WTC11 (cell line): ENCODE data around the gene RCAN2. TPM values are rescaled to one million over a fixed set of nuclear protein-coding genes. Genes with fewer than 3 reads are reported as not detected.
"Not testable (repeated sequence)": the region's sequence is repeated elsewhere in the genome, so short reads cannot be mapped to it uniquely, and the experiment has no call there.

Experiments
- ATAC-seq: fragments of 200-7000 bp; cut with Tn5 transposase; 2 replicates; pipeline ENCODE4 v1.10.0; 2021; ENCODE audit warnings: mild to moderate bottlenecking, moderate library complexity
- CTCF ChIA-PET: fragments of 300-600 bp; sonication (Branson Sonifier 250); formaldehyde crosslinking; loops from one replicate; lab custom pipeline; 2021; ENCODE audit warnings: antibody characterized with exemption; lab: Charles Lee
- POLR2A ChIA-PET: fragments of 350-600 bp; sonication (Branson Sonifier 250); formaldehyde crosslinking; loops from one replicate; lab custom pipeline; 2021; ENCODE audit warnings: antibody characterized with exemption; lab: Charles Lee
- DNase-seq: peaks from one replicate; pipeline ENCODE4 v3.0.0; 2021; ENCODE audit warnings: low spot score
- H3K27ac Mint-ChIP-seq: 2 replicates; pipeline ENCODE4 v1.8.0; 2021; ENCODE audit warnings: mixed read lengths
- H3K27me3 Mint-ChIP-seq: 2 replicates; pipeline ENCODE4 v1.8.0; 2021; ENCODE audit warnings: low read depth, mild to moderate bottlenecking, moderate library complexity, mixed read lengths
- H3K36me3 Mint-ChIP-seq: 2 replicates; pipeline ENCODE4 v1.8.0; 2021; ENCODE audit warnings: mixed read lengths
- H3K4me1 Mint-ChIP-seq: 2 replicates; pipeline ENCODE4 v1.8.0; 2022; ENCODE audit warnings: mixed read lengths
- H3K4me3 Mint-ChIP-seq: 2 replicates; pipeline ENCODE4 v1.8.0; 2021; ENCODE audit warnings: mild to moderate bottlenecking, moderate library complexity, mixed read lengths
- H3K9me3 Mint-ChIP-seq: 2 replicates; pipeline ENCODE4 v1.8.0; 2021; ENCODE audit warnings: mixed read lengths
- E2F5 ChIP-seq: sonication (generic); formaldehyde crosslinking; IDR thresholded peaks from 2 replicates; pipeline ENCODE4 v1.8.1; 2022; ENCODE audit warnings: mild to moderate bottlenecking, moderate library complexity, missing genetic modification reagents
- EMX1 ChIP-seq: fragments of 250-450 bp; sonication (Bioruptor Pico); IDR thresholded peaks from 2 replicates; pipeline ENCODE4 v1.8.0; 2021; ENCODE audit warnings: mild to moderate bottlenecking
- ERG ChIP-seq: fragments of 250-450 bp; sonication (Bioruptor Pico); IDR thresholded peaks from 2 replicates; pipeline ENCODE4 v1.8.0; 2021; ENCODE audit warnings: mild to moderate bottlenecking
- ETV6 ChIP-seq: sonication (generic); formaldehyde crosslinking; IDR thresholded peaks from 2 replicates; pipeline ENCODE4 v1.8.1; 2022; ENCODE audit warnings: mild to moderate bottlenecking, missing genetic modification reagents
- FOXP4 ChIP-seq: sonication (generic); formaldehyde crosslinking; IDR thresholded peaks from 2 replicates; pipeline ENCODE4 v1.8.0; 2022; ENCODE audit warnings: mild to moderate bottlenecking, missing genetic modification reagents
- IRF1 ChIP-seq: sonication (generic); formaldehyde crosslinking; IDR thresholded peaks from 2 replicates; pipeline ENCODE4 v1.8.0; 2023; ENCODE audit warnings: missing genetic modification reagents
- JUN ChIP-seq: sonication (generic); formaldehyde crosslinking; IDR thresholded peaks from 2 replicates; pipeline ENCODE4 v1.8.0; 2023; ENCODE audit warnings: mild to moderate bottlenecking, missing genetic modification reagents
- MLX ChIP-seq: sonication (generic); formaldehyde crosslinking; IDR thresholded peaks from 2 replicates; pipeline ENCODE4 v1.8.1; 2023; ENCODE audit warnings: mild to moderate bottlenecking, missing genetic modification reagents, moderate library complexity
- MXD4 ChIP-seq: fragments of 250-450 bp; sonication (Bioruptor Pico); IDR thresholded peaks from 2 replicates; pipeline ENCODE4 v1.8.0; 2021; ENCODE audit warnings: mild to moderate bottlenecking, moderate library complexity, borderline replicate concordance
- MYBL2 ChIP-seq: sonication (generic); formaldehyde crosslinking; IDR thresholded peaks from 2 replicates; pipeline ENCODE4 v1.8.1; 2023; ENCODE audit warnings: mild to moderate bottlenecking, moderate library complexity, missing genetic modification reagents
- NFYB ChIP-seq: sonication (generic); formaldehyde crosslinking; conservative IDR thresholded peaks from 2 replicates; pipeline ENCODE4 v1.8.0; 2022; ENCODE audit warnings: low read depth, missing genetic modification reagents
- PRRX2 ChIP-seq: fragments of 250-450 bp; sonication (Bioruptor Pico); IDR thresholded peaks from 2 replicates; pipeline ENCODE4 v1.8.0; 2021; ENCODE audit warnings: mild to moderate bottlenecking
- SMAD4 ChIP-seq: sonication (generic); formaldehyde crosslinking; IDR thresholded peaks from 2 replicates; pipeline ENCODE4 v1.8.0; 2022; ENCODE audit warnings: mild to moderate bottlenecking, missing genetic modification reagents
- TP53 ChIP-seq: sonication (generic); formaldehyde crosslinking; IDR thresholded peaks from 2 replicates; pipeline ENCODE4 v1.8.1; 2023; ENCODE audit warnings: mild to moderate bottlenecking, missing genetic modification reagents
- USF1 ChIP-seq: sonication (generic); formaldehyde crosslinking; IDR thresholded peaks from 2 replicates; pipeline ENCODE4 v1.8.0; 2022; ENCODE audit warnings: mild to moderate bottlenecking, missing genetic modification reagents
- ZBTB21 ChIP-seq: sonication (generic); formaldehyde crosslinking; IDR thresholded peaks from 2 replicates; pipeline ENCODE4 v1.8.1; 2023; ENCODE audit warnings: mild to moderate bottlenecking, missing genetic modification reagents, borderline replicate concordance
- ZNF138 ChIP-seq: sonication (generic); formaldehyde crosslinking; conservative IDR thresholded peaks from 2 replicates; pipeline ENCODE4 v1.8.1; 2022; ENCODE audit warnings: mild to moderate bottlenecking, moderate library complexity, missing genetic modification reagents
- ZNF317 ChIP-seq: sonication (generic); formaldehyde crosslinking; IDR thresholded peaks from 2 replicates; pipeline ENCODE4 v1.8.1; 2023; ENCODE audit warnings: low read depth, mild to moderate bottlenecking, moderate library complexity, missing genetic modification reagents, borderline replicate concordance
- ZNF423 ChIP-seq: fragments of 250-450 bp; sonication (Bioruptor Pico); IDR thresholded peaks from 2 replicates; pipeline ENCODE4 v2.1.2; 2022; ENCODE audit warnings: mild to moderate bottlenecking, moderate library complexity
- total RNA-seq: library from RNA; stranded (reverse); gene quantifications from 3 replicates; pipeline ENCODE4 v1.2.3, GENCODE V29; 2021

The RCAN2 gene
- total RNA-seq, 1 experiment from 2014 or later: 3.9 TPM

- not testable (repeated sequence) for H3K27me3 Mint-ChIP-seq, DNase-seq
Measured at GRCh38 chr6:46332448-46332847, 158.8 kb downstream of the RCAN2 start.

GRCh38 chr6:46331461-46331860 lies 159.8 kb downstream of the RCAN2 start:
- Mint-ChIP-seq H3K27ac (no peak overlapping the region), H3K4me1 (peaks cover 11% of the 10 kb centered on the region)
- POLR2A ChIA-PET: no interaction called here
- TF ChIP-seq NFYB (CRISPR knock-in tag) (no peak), ERG (CRISPR knock-in tag) (no peak), FOXP4 (CRISPR knock-in tag) (no peak), TP53 (CRISPR knock-in tag) (no peak), MLX (CRISPR knock-in tag) (no peak), ZNF317 (CRISPR knock-in tag) (no peak), ZNF423 (CRISPR knock-in tag) (no peak), ZBTB21 (CRISPR knock-in tag) (no peak), SMAD4 (CRISPR knock-in tag) (no peak), ETV6 (CRISPR knock-in tag) (no peak), EMX1 (CRISPR knock-in tag) (no peak), IRF1 (CRISPR knock-in tag) (no peak), USF1 (CRISPR knock-in tag) (no peak), MYBL2 (no peak), PRRX2 (CRISPR knock-in tag) (no peak), MXD4 (no peak), JUN (CRISPR knock-in tag) (no peak), ZNF138 (no peak), E2F5 (CRISPR knock-in tag) (no peak)
- TF ChIP-seq, all 79 proteins: peak for 0
- DNase-seq (no peak), ATAC-seq (no peak)
- H3K9me3 Mint-ChIP-seq: peaks cover 15% of the 10 kb centered on the region
- no peak overlapping the region for H3K4me3 Mint-ChIP-seq
- H3K36me3 Mint-ChIP-seq: no peaks in the 10 kb centered on the region
- H3K27me3 Mint-ChIP-seq: no peaks in the 10 kb centered on the region
- CTCF ChIA-PET: no interaction called here

More at GRCh38 chr6:46332448-46332847, 158.8 kb downstream of the RCAN2 start:
- H3K27ac Mint-ChIP-seq, POLR2A ChIA-PET, H3K36me3 Mint-ChIP-seq, H3K4me3 Mint-ChIP-seq, CTCF ChIA-PET, ATAC-seq: not testable (repeated sequence)
- peaks cover 10% of the 10 kb centered on the region for H3K4me1 Mint-ChIP-seq
- peaks cover 15% of the 10 kb centered on the region for H3K9me3 Mint-ChIP-seq
